Cardiac muscle cell (in vitro differentiated cells and primary cell): ENCODE results near the gene FGF12. TPM values are rescaled to one million over a fixed set of nuclear protein-coding genes. Genes with fewer than 3 reads are reported as not detected.

Source experiments
- DNase-seq, 2 donors: peaks; one replicate each; pipeline versions ENCODE4 v3.0.0 to v3.0.0-alpha.2; 2010 to 2017; ENCODE audit warnings: low read depth in 1 of 2, low spot score in 1 of 2
- H3K27ac ChIP-seq: fragments of 200-600 bp; sonication (generic); 2 replicates; pipeline ENCODE4 v1.5.1; 2016
- H3K27me3 ChIP-seq: fragments of 200-600 bp; sonication (generic); 2 replicates; pipeline ENCODE4 v1.6.0; 2016; ENCODE audit warnings: control low read depth
- H3K36me3 ChIP-seq: fragments of 200-600 bp; sonication (generic); 2 replicates; pipeline ENCODE4 v1.5.1; 2016; ENCODE audit warnings: control low read depth
- H3K4me1 ChIP-seq: fragments of 200-600 bp; sonication (generic); 2 replicates; pipeline ENCODE4 v1.8.1; 2017; ENCODE audit warnings: low read depth, mild to moderate bottlenecking, mixed run types
- H3K4me3 ChIP-seq: fragments of 200-600 bp; sonication (generic); 2 replicates; pipeline ENCODE4 v1.5.1; 2016; ENCODE audit warnings: mild to moderate bottlenecking
- H3K9me3 ChIP-seq: fragments of 200-600 bp; sonication (generic); 2 replicates; pipeline ENCODE4 v1.5.1; 2017; ENCODE audit warnings: low read depth, mild to moderate bottlenecking, control low read depth
- polyA plus RNA-seq: library from polyadenylated mRNA; unstranded; fragments of >200 nt; fragmentation: Nextera tagmentation; extraction: Ambion mirVana; gene quantifications from 2 replicates; pipeline ENCODE4 v1.2.1, GENCODE V29; 2016
- total RNA-seq: library from RNA; depleted of rRNA; stranded (reverse); fragments of >200 nt; gene quantifications from 2 replicates; pipeline ENCODE4 v1.2.3, GENCODE V29; 2016
- TF ChIP-seq, protein P1 (sequence below): IDR thresholded peaks from 2 replicates; pipeline ENCODE4 v1.5.1; 2012; ENCODE audit warnings: low read depth, mild to moderate bottlenecking, low read length

Gene FGF12
- total and polyA plus RNA-seq, 2 experiments from 2014 or later, result 1.2 to 1.7 TPM

DNA sequence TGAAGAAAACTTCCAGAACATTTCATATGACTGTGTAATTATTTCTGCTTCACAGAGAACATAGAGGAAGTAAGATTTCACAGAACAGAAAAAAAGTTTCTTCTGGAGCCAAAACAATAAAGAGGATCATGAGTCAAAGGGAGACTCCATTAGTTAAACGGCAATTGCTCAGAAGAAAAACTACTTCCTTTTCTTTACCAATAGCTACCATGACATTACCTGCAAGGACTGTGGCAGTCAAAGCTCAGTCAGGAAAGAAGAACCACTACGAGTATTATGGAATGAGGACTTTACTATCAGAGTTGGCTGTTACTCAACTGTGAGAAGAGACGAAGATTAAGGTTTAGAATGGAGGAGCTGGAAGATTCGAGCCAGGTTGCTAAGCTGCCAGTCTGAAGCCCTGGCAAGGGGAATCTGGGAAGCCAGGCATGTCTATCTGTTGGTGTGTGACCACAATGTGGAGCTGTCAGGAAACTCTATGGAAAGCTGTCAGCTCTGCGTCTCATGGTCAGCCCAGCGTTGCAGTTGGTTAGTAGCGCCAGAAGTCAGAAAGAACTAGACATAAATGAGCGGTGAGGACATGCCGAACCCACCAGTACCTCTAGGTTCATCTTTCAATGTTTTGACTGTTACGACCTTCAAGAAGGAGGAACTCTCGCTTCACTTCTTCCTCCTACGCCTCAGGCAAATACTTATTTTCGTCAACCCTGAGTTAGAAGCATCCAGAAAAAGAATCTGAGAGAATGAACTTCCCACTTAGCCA is 604.3 kb downstream of the FGF12 start:
- TF ChIP-seq, protein P1, sequence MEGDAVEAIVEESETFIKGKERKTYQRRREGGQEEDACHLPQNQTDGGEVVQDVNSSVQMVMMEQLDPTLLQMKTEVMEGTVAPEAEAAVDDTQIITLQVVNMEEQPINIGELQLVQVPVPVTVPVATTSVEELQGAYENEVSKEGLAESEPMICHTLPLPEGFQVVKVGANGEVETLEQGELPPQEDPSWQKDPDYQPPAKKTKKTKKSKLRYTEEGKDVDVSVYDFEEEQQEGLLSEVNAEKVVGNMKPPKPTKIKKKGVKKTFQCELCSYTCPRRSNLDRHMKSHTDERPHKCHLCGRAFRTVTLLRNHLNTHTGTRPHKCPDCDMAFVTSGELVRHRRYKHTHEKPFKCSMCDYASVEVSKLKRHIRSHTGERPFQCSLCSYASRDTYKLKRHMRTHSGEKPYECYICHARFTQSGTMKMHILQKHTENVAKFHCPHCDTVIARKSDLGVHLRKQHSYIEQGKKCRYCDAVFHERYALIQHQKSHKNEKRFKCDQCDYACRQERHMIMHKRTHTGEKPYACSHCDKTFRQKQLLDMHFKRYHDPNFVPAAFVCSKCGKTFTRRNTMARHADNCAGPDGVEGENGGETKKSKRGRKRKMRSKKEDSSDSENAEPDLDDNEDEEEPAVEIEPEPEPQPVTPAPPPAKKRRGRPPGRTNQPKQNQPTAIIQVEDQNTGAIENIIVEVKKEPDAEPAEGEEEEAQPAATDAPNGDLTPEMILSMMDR, result no peak

DNA sequence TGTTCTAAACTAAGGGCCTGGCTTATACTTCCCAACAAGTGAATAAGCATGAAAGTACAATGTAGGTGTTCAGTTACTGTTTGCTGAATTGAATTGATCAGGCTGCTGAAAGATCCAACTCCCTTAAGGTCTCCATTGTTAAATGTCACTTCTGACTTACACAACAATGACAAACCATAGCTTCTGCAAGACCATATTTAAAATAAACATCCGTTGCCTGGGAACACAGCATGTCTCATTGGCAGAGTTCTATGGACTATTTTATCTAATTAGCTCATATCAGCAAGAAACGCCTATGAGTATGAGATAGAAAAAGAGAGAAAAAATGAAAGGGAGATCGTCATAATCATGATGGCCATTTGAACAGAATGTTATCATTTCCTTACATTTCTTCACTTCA is 605.4 kb downstream of the FGF12 start:
- no peak for DNase-seq
- Histone ChIP-seq H3K4me3 (no peak overlapping the region), H3K27ac (no peak overlapping the region), H3K4me1 (no peaks in the 10 kb centered on the region), H3K27me3 (no peaks in the 10 kb centered on the region), H3K9me3 (no peaks in the 10 kb centered on the region), H3K36me3 (no peaks in the 10 kb centered on the region)
- TF ChIP-seq, protein P1, result no peak

More for the DNA sequence above, 604.3 kb downstream of the FGF12 start:
- DNase-seq, result no peak
- Histone ChIP-seq H3K4me3 (no peak overlapping the region), H3K36me3 (no peaks in the 10 kb centered on the region), H3K9me3 (no peaks in the 10 kb centered on the region), H3K4me1 (no peaks in the 10 kb centered on the region), H3K27ac (no peak overlapping the region), H3K27me3 (no peaks in the 10 kb centered on the region)

DNA sequence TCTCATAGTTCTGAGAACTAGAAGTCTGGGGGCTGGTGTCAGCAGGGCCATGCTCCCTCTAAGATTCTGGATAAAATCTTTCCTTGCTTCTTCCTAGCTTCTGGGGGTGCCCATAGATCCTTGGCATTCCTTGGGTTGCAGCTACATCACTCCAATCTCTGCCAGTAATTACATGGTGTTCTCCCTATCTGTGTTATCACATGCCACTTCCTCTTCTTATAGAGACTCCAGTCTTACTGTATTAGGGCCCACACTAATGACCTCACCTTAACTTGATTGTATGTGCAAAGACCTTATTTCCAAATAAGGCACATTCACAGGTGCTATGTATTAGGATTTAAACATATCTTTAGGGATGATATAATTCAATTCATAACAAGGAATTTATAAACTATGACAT is 618.5 kb downstream of the FGF12 start:
- Histone ChIP-seq H3K27ac (no peak overlapping the region), H3K27me3 (no peaks in the 10 kb centered on the region), H3K9me3 (no peaks in the 10 kb centered on the region), H3K4me1 (no peaks in the 10 kb centered on the region), H3K4me3 (no peak overlapping the region), H3K36me3 (no peaks in the 10 kb centered on the region)
- TF ChIP-seq, protein P1, result no peak
- DNase-seq, result no peak

DNA sequence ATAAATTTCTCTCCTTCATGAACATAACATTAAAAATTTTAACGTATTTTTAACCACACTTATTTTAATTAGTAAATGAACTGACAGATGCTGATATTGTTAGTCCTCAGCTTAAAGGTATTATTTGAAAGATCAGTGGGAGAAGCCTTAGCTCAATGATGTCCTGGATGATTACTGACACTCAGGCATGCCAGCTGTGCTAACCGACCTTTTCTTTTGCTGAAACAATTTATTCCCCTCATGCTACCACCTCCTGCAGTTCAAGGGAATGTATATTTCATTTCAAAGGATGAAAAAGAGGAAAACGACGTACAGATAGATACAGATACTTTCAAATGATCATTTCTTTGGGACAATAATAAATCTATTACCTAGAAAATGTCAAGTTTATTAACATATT is 620.8 kb downstream of the FGF12 start:
- Histone ChIP-seq H3K36me3 (no peaks in the 10 kb centered on the region), H3K27me3 (no peaks in the 10 kb centered on the region), H3K4me3 (no peak overlapping the region), H3K27ac (no peak overlapping the region), H3K9me3 (no peaks in the 10 kb centered on the region), H3K4me1 (no peaks in the 10 kb centered on the region)
- no peak for DNase-seq
- TF ChIP-seq, protein P1, result no peak

DNA sequence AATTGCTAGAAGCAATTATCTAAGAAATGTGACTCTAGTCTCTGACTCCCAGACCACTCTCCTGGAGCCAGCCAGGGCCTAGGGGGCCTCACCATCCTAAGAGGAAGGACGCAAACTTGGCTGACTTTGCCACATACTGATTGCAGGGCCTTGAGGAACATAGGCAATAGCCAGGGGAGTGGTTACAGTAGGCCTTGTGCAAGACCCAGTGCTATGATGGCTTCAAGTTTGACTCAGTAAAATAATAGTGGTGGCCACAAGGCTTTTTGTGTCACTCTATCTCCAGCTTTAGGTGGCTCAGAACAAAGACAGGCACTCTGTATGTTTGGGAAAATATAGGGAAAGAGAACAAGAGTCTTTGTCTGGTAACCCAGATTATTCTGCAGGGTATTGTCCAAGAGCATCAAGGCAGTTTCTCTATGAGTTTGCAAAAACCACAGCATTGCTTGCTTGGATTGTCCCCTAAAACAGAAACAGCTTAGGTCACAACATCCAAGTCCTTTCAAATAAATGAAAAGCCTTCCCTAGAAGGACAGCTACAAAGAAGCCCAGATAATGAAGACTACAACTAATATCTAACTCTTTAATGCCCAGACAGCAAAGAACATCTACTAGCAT is 634.8 kb downstream of the FGF12 start:
- Histone ChIP-seq H3K4me1 (no peaks in the 10 kb centered on the region), H3K36me3 (no peaks in the 10 kb centered on the region), H3K27ac (no peak overlapping the region), H3K9me3 (no peaks in the 10 kb centered on the region), H3K4me3 (no peak overlapping the region), H3K27me3 (no peaks in the 10 kb centered on the region)
- DNase-seq, result no peak
- TF ChIP-seq, protein P1, result no peak
